Heart left ventricle (tissue), 16 donors: ENCODE measurements around the gene RNGTT. TPM values are rescaled to one million over a fixed set of nuclear protein-coding genes. Genes with fewer than 3 reads are reported as not detected.
"Not testable (repeated sequence)": the region's sequence is repeated elsewhere in the genome, so short reads cannot be mapped to it uniquely, and the experiment has no call there.

Experiments
- ATAC-seq, 4 donors: fragments of 200-7000 bp; cut with Tn5 transposase; one replicate each; pipeline ENCODE4 v1.9.1; 2020 to 2022; ENCODE audit warnings: moderate library complexity in 4 of 4, mild to moderate bottlenecking in 3 of 4, moderate number of reproducible peaks in 1 of 4
- DNase-seq, 5 donors: peaks; one replicate each; pipeline ENCODE4 v3.0.0-alpha.2; 2020
- H3K27ac ChIP-seq, 12 donors: fragments of 200-600 bp; sonication (generic) in 4 of 12; one replicate each; pipeline versions ENCODE4 v1.5.0 to v1.8.0; 2016 to 2022; ENCODE audit warnings: mild to moderate bottlenecking in 2 of 12
- H3K27me3 ChIP-seq, 9 donors: fragments of 200-600 bp; sonication (generic) in 2 of 9; one replicate each; pipeline versions ENCODE4 v1.5.1 to v1.8.0; 2016 to 2022; ENCODE audit warnings: mild to moderate bottlenecking in 3 of 9
- H3K36me3 ChIP-seq, 9 donors: fragments of 200-600 bp; sonication (generic) in 2 of 9; one replicate each; pipeline versions ENCODE4 v1.5.0 to v1.8.0; 2018 to 2022; ENCODE audit warnings: mild to moderate bottlenecking in 2 of 9
- H3K4me1 ChIP-seq, 12 donors: fragments of 200-600 bp; sonication (generic) in 4 of 12; one replicate each; pipeline versions ENCODE4 v1.5.0 to v1.8.0; 2016 to 2022; ENCODE audit warnings: mild to moderate bottlenecking in 3 of 12
- H3K4me3 ChIP-seq, 12 donors: fragments of 200-600 bp; sonication (generic) in 4 of 12; one replicate each; pipeline versions ENCODE4 v1.5.0 to v1.8.0; 2017 to 2022; ENCODE audit warnings: mild to moderate bottlenecking in 9 of 12, moderate library complexity in 4 of 12
- H3K9me3 ChIP-seq, 12 donors: fragments of 200-600 bp; sonication (generic) in 4 of 12; one replicate each; pipeline versions ENCODE4 v1.5.0 to v1.8.0; 2016 to 2022; ENCODE audit warnings: mild to moderate bottlenecking in 1 of 12
- POLR2A ChIP-seq, 2 donors: fragments of 450-650 bp; IDR thresholded peaks; one replicate each; pipeline ENCODE4 v1.6.1; 2017; ENCODE audit warnings: antibody characterized with exemption in 2 of 2, mild to moderate bottlenecking in 2 of 2, moderate library complexity in 2 of 2
- WGBS, 4 donors: extraction: QIAGEN DNeasy Blood & Tissue Kit in 2 of 4; methylation state at CpG; one replicate each; pipeline versions ENCODE4 v1.1.5 to v1.1.7; 2013 to 2018; 5-methylcytosine and 5-hydroxymethylcytosine counted together
- intact Hi-C, 10 donors: fragments of 100-400 bp; cut with DNase I; formaldehyde crosslinking; loops; one replicate each; pipeline versions ENCODE4 v1.11.1 to v1.14.2; 2022
- polyA plus RNA-seq, 2 donors: library from polyadenylated mRNA; stranded (reverse); fragments of 200-250 nt; gene quantifications; one replicate each; pipeline ENCODE4 v1.2.3, GENCODE V29; 2013
- total RNA-seq, 9 donors: library from RNA; depleted of rRNA in 2 of 9; stranded (reverse); fragments of >200 nt in 2 of 9; fragmentation: NEBNext Ultra II Directional in 3 of 9; extraction: Animal tissue kit (Norgen Biotek cat#: 25700) in 3 of 9; gene quantifications; one replicate each; pipeline versions ENCODE4 v1.1.0 to v1.2.4, GENCODE V29; 2016 to 2023
- TF ChIP-seq, protein P1 (sequence below), 12 donors: fragments of 200-600 bp; sonication (generic) in 4 of 12; IDR thresholded peaks; one replicate each; pipeline versions ENCODE4 v1.5.0 to v1.8.0; 2018 to 2022; ENCODE audit warnings: antibody characterized with exemption in 12 of 12, mild to moderate bottlenecking in 5 of 12
- donor health status: ischemic (EF 13 %, LVEDD 7.1; RV severe dilation, severe dysfunction).
- donor health status: healthy with polysubstance abuse.
- donor health status: DM: no; HTN: yes; CAD: no.
- donor health status: DM: no; HTN: no; CAD: no.
- donor health status: ischemic (EF 25% LVEDD 6.9; RV normal size, moderate dysfunction).
- donor health status: ischemic (EF 25% LVEDD 5.7; RV mildly dilated, moderate dysfunction).
- donor health status: healthy.
- donor health status: DM: yes; HTN: yes; CAD: no.
- donor health status: ischemic (EF 35%, LVEDD 5.7; RV mildly dilated, moderate dysfunction).
- donor health status: nonischemic (EF 11% LVEDD 7.7; RV severe dilation, severe dysfunction).
- donor health status: DM: yes; HTN: yes; CAD: no.
- donor health status: PGD.
- donor health status: ischemic (EF 29% LVEDD 5.4; RV normal size, mild dysfunction).
- donor health status: nonischemic (EF 23%, LVEDD 6.1; RV moderate dilation, normal function).

The RNGTT gene
- total and polyA plus RNA-seq, 11 donors: 2.6 to 11.6 (median 9.1) TPM

DNA sequence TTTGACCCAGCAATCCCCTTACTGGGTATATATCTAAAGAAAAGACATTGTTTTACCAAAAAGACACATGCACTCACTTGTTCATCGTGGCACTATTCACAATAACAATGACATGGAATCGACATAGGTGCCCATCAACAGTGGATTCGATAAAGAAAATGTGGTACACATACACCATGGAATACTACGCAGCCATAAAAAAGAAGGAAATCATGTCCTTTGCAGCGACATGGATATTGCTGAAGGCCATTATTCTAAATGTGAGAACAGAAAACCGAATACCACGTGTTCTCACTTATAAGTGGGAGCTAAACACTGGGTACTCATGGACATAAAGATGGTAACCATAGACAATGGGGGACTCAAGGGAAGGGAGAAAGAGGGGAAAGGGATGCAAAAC, 222.3 kb downstream of the RNGTT start:
- DNase-seq (no peak), ATAC-seq (no peak)
- Histone ChIP-seq H3K4me1 (no peaks in the 10 kb centered on the region), H3K9me3 (peaks cover 0 to 4% (median 0%) of the 10 kb centered on the region in 12 donors), H3K4me3 (no peak overlapping the region), H3K27ac (no peak overlapping the region), H3K36me3 (no peaks in the 10 kb centered on the region), H3K27me3 (no peaks in the 10 kb centered on the region)
- no peak for TF ChIP-seq POLR2A (IDR thresholded peaks at IDR 0.05)
- TF ChIP-seq, protein P1, sequence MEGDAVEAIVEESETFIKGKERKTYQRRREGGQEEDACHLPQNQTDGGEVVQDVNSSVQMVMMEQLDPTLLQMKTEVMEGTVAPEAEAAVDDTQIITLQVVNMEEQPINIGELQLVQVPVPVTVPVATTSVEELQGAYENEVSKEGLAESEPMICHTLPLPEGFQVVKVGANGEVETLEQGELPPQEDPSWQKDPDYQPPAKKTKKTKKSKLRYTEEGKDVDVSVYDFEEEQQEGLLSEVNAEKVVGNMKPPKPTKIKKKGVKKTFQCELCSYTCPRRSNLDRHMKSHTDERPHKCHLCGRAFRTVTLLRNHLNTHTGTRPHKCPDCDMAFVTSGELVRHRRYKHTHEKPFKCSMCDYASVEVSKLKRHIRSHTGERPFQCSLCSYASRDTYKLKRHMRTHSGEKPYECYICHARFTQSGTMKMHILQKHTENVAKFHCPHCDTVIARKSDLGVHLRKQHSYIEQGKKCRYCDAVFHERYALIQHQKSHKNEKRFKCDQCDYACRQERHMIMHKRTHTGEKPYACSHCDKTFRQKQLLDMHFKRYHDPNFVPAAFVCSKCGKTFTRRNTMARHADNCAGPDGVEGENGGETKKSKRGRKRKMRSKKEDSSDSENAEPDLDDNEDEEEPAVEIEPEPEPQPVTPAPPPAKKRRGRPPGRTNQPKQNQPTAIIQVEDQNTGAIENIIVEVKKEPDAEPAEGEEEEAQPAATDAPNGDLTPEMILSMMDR (IDR thresholded peaks at IDR 0.05): no peak
- intact Hi-C loops: no loop called here
- WGBS, 4 donors: 97 to 99% (median 98%) methylated on average over 7 of the region's 7 CpGs

DNA sequence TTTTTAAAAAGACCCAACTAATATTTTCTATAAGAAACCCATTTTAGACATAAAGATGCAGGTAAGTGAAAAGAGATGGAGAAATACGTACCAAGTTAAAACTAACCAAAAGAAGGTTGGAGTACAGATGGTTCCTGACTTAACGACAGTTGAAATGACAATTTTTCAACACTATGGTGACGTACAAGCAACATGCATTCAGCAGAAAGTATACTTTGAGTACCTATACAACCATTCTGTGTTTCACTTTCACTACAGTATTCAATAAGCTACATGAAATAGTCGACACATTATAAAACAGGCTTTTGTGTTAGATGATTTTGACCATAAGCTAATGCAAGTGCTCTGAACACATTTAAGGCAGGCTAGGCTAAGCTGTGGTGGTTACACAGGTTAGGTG, 228.9 kb downstream of the RNGTT start:
- intact Hi-C loops: no loop called here
- DNase-seq: no peak
- Histone ChIP-seq H3K9me3 (peaks cover 0 to 3% (median 0%) of the 10 kb centered on the region in 12 donors), H3K4me3 (no peak overlapping the region), H3K4me1 (peaks cover 0 to 6% (median 0%) of the 10 kb centered on the region in 12 donors), H3K27ac (no peak overlapping the region), H3K36me3 (no peaks in the 10 kb centered on the region), H3K27me3 (no peaks in the 10 kb centered on the region)
- TF ChIP-seq POLR2A (IDR thresholded peaks at IDR 0.05): no peak
- TF ChIP-seq, protein P1 (IDR thresholded peaks at IDR 0.05): no peak
- no peak for ATAC-seq
- 94 to 98% (median 96%) methylated on average over 4 of the region's 4 CpGs for WGBS, 4 donors

DNA sequence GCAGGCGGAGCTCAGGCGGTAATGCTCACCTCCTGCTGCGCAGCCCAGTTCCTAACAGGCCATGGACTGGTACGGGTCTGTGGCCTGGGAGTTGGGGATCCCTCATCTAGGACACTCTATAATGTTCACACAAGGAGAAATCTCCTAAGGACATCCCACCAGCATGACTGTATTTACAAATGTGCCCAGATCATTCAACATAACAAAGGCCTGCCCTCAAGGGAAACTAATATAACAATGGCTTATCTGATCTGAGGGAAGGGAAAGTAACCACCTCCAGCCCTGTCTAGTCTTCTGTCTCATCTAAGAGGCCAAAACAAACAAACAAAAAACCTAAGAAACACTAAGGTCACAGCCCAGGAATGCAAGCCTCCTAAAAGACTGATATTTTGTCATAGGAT, 232.8 kb downstream of the RNGTT start:
- TF ChIP-seq POLR2A (IDR thresholded peaks at IDR 0.05): no peak
- TF ChIP-seq, protein P1 (IDR thresholded peaks at IDR 0.05): no peak
- DNase-seq (no peak), ATAC-seq (peak in 3 of 4 donors; percentile 33 to 50 (median 34))
- Histone ChIP-seq H3K36me3 (no peaks in the 10 kb centered on the region), H3K4me1 (peaks cover 0 to 6% (median 0%) of the 10 kb centered on the region in 12 donors), H3K9me3 (peaks cover 0 to 3% (median 0%) of the 10 kb centered on the region in 12 donors), H3K27me3 (no peaks in the 10 kb centered on the region), H3K27ac (no peak overlapping the region), H3K4me3 (no peak overlapping the region)
- intact Hi-C loops: no loop called here
- 85 to 92% (median 89%) methylated on average over 4 of the region's 4 CpGs for WGBS, 4 donors

DNA sequence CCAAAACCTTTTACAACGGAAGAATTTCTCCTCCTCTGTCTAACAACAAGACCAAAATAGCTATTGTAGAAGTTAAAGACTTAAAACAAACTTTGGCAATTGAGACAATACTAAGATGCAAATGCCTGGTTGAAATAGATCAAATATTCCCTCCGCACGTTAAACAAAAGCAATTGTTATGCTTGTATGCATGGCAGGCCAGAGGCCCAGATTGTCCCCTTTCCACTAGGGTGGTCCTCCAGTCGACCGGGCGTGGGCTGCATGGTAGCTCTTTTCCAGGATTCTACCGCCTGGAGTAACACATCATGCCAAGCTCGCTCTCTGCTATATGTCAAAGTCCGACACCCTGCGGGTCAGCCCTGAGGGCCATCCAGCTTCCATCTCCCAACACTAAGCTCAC, 234.7 kb downstream of the RNGTT start:
- ATAC-seq (no peak), DNase-seq (no peak)
- Histone ChIP-seq H3K9me3 (peaks cover 0 to 3% (median 0%) of the 10 kb centered on the region in 12 donors), H3K27me3 (no peaks in the 10 kb centered on the region), H3K4me1 (peaks cover 0 to 6% (median 0%) of the 10 kb centered on the region in 12 donors), H3K36me3 (no peaks in the 10 kb centered on the region), H3K4me3 (no peak overlapping the region), H3K27ac (no peak overlapping the region)
- intact Hi-C loops: no loop called here
- WGBS, 4 donors: 79 to 87% (median 84%) methylated on average over 10 of the region's 10 CpGs
- TF ChIP-seq, protein P1 (IDR thresholded peaks at IDR 0.05): no peak
- no peak for TF ChIP-seq POLR2A (IDR thresholded peaks at IDR 0.05)

DNA sequence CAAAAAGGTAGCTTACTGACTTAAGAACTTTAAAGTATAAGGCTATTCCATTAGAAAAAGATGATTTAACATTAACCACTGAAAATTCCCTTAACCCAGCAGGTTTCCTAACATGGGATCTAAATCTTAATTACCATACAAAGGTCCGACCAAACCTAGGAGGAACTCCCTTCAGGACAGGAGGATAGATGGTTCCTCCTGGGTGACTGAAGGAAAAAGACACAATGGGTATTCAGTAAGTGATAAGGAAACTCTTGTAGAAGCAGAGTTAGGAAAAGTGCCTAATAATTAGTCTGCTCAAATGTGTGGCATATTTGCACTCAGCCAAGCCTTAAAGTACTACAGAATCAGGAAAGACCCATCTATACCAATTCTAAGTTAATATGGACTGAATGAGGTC, 237.0 kb downstream of the RNGTT start:
- ATAC-seq, intact Hi-C loops, H3K4me3 ChIP-seq, H3K4me1 ChIP-seq, H3K27me3 ChIP-seq, DNase-seq, H3K27ac ChIP-seq, H3K9me3 ChIP-seq, H3K36me3 ChIP-seq: not testable (repeated sequence)
- 94 to 100% (median 96%) methylated on average over 1 of the region's 1 CpG for WGBS, 4 donors
